Type B pancreatic cell (in vitro differentiated cells): ENCODE measurements around the gene MIER2. TPM values are rescaled to one million over a fixed set of nuclear protein-coding genes. Genes with fewer than 3 reads are reported as not detected.

ENCODE experiments used
- DNase-seq: peaks from one replicate; pipeline ENCODE4 v3.0.0; 2021; ENCODE audit warnings: mixed read lengths; ENCODE audit not compliant: unreplicated experiment; ENCODE audit errors: extremely low spot score
- H3K27ac Mint-ChIP-seq: 2 replicates; pipeline ENCODE4 v1.8.0; 2021; ENCODE audit warnings: mild to moderate bottlenecking, mixed read lengths
- H3K27me3 Mint-ChIP-seq: 2 replicates; pipeline ENCODE4 v1.8.0; 2021; ENCODE audit warnings: mixed read lengths
- H3K36me3 Mint-ChIP-seq: 2 replicates; pipeline ENCODE4 v1.8.0; 2021; ENCODE audit warnings: mixed read lengths
- H3K4me1 Mint-ChIP-seq: one replicate; pipeline ENCODE4 v1.8.0; 2021; ENCODE audit warnings: mixed read lengths; ENCODE audit not compliant: unreplicated experiment
- H3K4me3 Mint-ChIP-seq: 2 replicates; pipeline ENCODE4 v1.8.0; 2021; ENCODE audit warnings: mild to moderate bottlenecking, mixed read lengths
- H3K9me3 Mint-ChIP-seq: 2 replicates; pipeline ENCODE4 v1.8.0; 2021; ENCODE audit warnings: mixed read lengths
- CTCF ChIP-seq: fragments of 200-600 bp; sonication (generic); conservative IDR thresholded peaks from 2 replicates; pipeline ENCODE4 v1.5.0; 2021; ENCODE audit warnings: antibody characterized with exemption, mild to moderate bottlenecking
- total RNA-seq: library from RNA; stranded (reverse); gene quantifications from 2 replicates; pipeline ENCODE4 v1.2.1, GENCODE V29; 2021; ENCODE audit warnings: low replicate concordance

MIER2 gene
- total RNA-seq, 1 donor from 2014 or later: 42.3 TPM

DNA sequence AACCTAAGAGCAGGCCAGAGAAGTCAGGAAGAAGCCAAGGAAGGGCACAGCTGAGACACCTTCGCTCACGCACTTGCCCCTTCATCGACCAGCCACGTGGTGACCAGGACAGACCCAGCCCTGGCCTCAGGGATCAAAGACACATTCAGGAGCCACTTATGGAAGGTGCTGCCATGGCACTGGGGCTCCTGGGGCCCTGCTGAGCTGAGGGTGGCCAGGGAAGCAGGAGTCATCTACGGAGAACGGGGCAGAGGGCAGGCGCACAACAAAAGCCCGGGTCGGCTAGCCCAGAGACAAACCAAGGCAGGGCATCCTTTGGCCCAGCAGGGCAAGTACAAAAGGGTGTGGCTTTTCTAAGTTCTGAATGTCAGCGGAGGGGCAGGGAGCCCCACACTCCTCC is 55.7 kb downstream of the MIER2 start:
- DNase-seq: no peak
- peaks cover 49% of the 10 kb centered on the region for H3K27me3 Mint-ChIP-seq
- H3K36me3 Mint-ChIP-seq: no peaks in the 10 kb centered on the region
- H3K4me1 Mint-ChIP-seq: peaks cover 3% of the 10 kb centered on the region
- no peak overlapping the region for H3K4me3 Mint-ChIP-seq
- no peak for TF ChIP-seq CTCF
- H3K27ac Mint-ChIP-seq: no peak overlapping the region
- no peaks in the 10 kb centered on the region for H3K9me3 Mint-ChIP-seq

DNA sequence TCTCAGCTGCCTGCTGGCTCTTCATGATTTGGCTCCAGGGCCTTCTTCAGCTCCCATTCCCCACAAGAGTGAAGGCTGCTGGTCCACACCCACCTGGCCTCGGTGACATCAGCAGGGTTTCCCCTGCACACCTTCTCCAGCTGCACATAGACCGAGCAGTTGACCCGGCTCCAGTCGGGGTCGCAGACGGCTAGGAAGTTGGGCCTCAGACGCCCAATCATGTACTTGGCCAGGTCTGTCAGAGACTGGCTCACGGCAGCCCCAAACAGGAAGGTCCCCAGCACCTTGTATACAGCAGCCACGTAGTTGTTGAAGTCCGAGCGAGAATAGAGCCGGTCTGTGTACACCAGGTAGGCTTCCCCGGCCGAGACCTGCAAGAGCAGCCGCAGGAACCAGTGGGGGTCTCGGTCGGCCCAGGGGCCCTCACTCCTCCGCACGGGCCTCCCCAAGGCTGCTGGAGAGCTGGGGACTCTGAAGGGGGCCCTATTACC is 57.2 kb downstream of the MIER2 start:
- DNase-seq: no peak
- no peak overlapping the region for H3K4me3 Mint-ChIP-seq
- no peaks in the 10 kb centered on the region for H3K36me3 Mint-ChIP-seq
- no peaks in the 10 kb centered on the region for H3K9me3 Mint-ChIP-seq
- H3K27ac Mint-ChIP-seq: no peak overlapping the region
- peaks cover 34% of the 10 kb centered on the region for H3K27me3 Mint-ChIP-seq
- TF ChIP-seq CTCF: no peak
- H3K4me1 Mint-ChIP-seq: no peaks in the 10 kb centered on the region

DNA sequence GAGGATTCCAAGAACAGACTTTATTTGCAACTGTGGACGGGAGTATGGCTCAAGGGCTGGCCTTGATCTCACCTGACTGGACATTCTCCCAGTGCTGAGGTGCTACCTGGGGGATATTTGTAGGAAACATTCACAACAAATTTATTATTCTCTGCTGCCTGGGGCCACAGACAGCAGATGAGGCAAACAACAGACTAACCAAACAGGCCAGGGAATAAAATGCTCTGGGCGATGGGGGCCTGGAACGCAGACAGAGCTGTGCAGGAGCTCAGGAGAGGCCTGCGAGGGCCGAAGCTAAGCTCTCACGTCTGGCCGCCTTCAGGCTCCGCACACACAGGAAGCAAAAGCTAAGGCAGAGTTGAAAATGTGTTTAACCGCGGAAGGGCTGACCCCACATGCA is 61.2 kb downstream of the MIER2 start:
- DNase-seq: no peak
- no peak overlapping the region for H3K27ac Mint-ChIP-seq
- no peaks in the 10 kb centered on the region for H3K36me3 Mint-ChIP-seq
- no peaks in the 10 kb centered on the region for H3K4me1 Mint-ChIP-seq
- peaks cover 12% of the 10 kb centered on the region for H3K27me3 Mint-ChIP-seq
- TF ChIP-seq CTCF: no peak
- no peak overlapping the region for H3K4me3 Mint-ChIP-seq
- no peaks in the 10 kb centered on the region for H3K9me3 Mint-ChIP-seq

GRCh38 chr19:282501-282900 is 62.1 kb downstream of the MIER2 start:
- Mint-ChIP-seq H3K4me3 (no peak overlapping the region), H3K27me3 (peaks cover 9% of the 10 kb centered on the region), H3K27ac (no peak overlapping the region), H3K36me3 (no peaks in the 10 kb centered on the region), H3K4me1 (no peaks in the 10 kb centered on the region), H3K9me3 (no peaks in the 10 kb centered on the region)
- no peak for TF ChIP-seq CTCF
- DNase-seq: no peak

- no peaks in the 10 kb centered on the region for H3K9me3 Mint-ChIP-seq
- H3K27ac Mint-ChIP-seq: no peak overlapping the region
- DNase-seq: peak; percentile 53
- no peaks in the 10 kb centered on the region for H3K4me1 Mint-ChIP-seq
- H3K36me3 Mint-ChIP-seq: no peaks in the 10 kb centered on the region
- TF ChIP-seq CTCF: peak; percentile 33
- no peak overlapping the region for H3K4me3 Mint-ChIP-seq
- peaks cover 13% of the 10 kb centered on the region for H3K27me3 Mint-ChIP-seq
Measured at GRCh38 chr19:281992-282391, 62.6 kb downstream of the MIER2 start.
